Transverse colon (tissue), 4 donors: ENCODE measurements around the gene LY86. TPM values are rescaled to one million over a fixed set of nuclear protein-coding genes. Genes with fewer than 3 reads are reported as not detected.

ENCODE experiments used
- DNase-seq: peaks from one replicate; pipeline ENCODE4 v3.0.0-alpha.2; 2019
- H3K27ac ChIP-seq, 4 donors: fragments of 200-600 bp; sonication (generic); 2 replicates each; pipeline ENCODE4 v1.5.1; 2016 to 2018; ENCODE audit warnings: inconsistent platforms in 4 of 4
- H3K27me3 ChIP-seq: fragments of 200-600 bp; sonication (generic); 2 replicates; pipeline ENCODE4 v1.5.1; 2017; ENCODE audit warnings: inconsistent platforms
- H3K36me3 ChIP-seq, 4 donors: fragments of 200-600 bp; sonication (generic); 2 replicates each; pipeline ENCODE4 v1.5.1; 2017 to 2019; ENCODE audit warnings: inconsistent platforms in 4 of 4
- H3K4me1 ChIP-seq, 4 donors: fragments of 200-600 bp; sonication (generic); 2 replicates each; pipeline ENCODE4 v1.5.1; 2017 to 2020; ENCODE audit warnings: inconsistent platforms in 4 of 4
- H3K4me3 ChIP-seq, 4 donors: fragments of 200-600 bp; sonication (generic); 1 replicate in 1 of 4; 2 replicates in 3 of 4; pipeline versions ENCODE4 v1.5.1 to v1.6.1; 2017 to 2019; ENCODE audit warnings: inconsistent platforms in 4 of 4
- H3K9me3 ChIP-seq, 2 donors: fragments of 200-600 bp; sonication (generic); 2 replicates each; pipeline ENCODE4 v1.5.1; 2017 to 2019; ENCODE audit warnings: inconsistent platforms in 2 of 2
- CTCF ChIP-seq, 5 experiments: fragments of 200-600 bp in 3 of 5; fragments of 450-650 bp in 2 of 5; sonication (generic) in 3 of 5; IDR thresholded peaks; 1 replicate in 2 of 5; 2 replicates in 3 of 5; pipeline ENCODE4 v1.5.1; 2016 to 2017; ENCODE audit warnings: antibody characterized with exemption in 5 of 5, inconsistent platforms in 3 of 5, mild to moderate bottlenecking in 2 of 5, moderate library complexity in 1 of 5
- EP300 ChIP-seq: sonication (generic); formaldehyde crosslinking; IDR thresholded peaks from one replicate; pipeline ENCODE4 v1.6.1; 2017; ENCODE audit warnings: antibody characterized with exemption, low read depth
- POLR2A ChIP-seq: fragments of 450-650 bp; IDR thresholded peaks from one replicate; pipeline ENCODE4 v1.6.1; 2016; ENCODE audit warnings: antibody characterized with exemption, mild to moderate bottlenecking, moderate library complexity
- POLR2AphosphoS5 ChIP-seq, 3 donors: sonication (generic); formaldehyde crosslinking; IDR thresholded peaks; one replicate each; pipeline ENCODE4 v1.6.1; 2016; ENCODE audit warnings: antibody characterized with exemption in 3 of 3
- WGBS, 2 donors: methylation state at CpG; one replicate each; pipeline ENCODE4 v1.1.5; 2018; ENCODE audit warnings: low coverage in 1 of 2; 5-methylcytosine and 5-hydroxymethylcytosine counted together
- in situ Hi-C, 4 donors: fragments of 200-750 bp; cut with MboI; loops; one replicate each; pipeline versions ENCODE4 v1.15.0 to v1.15.1; 2017; ENCODE audit warnings: low sequenced_read_pairs in 3 of 4, low pct_ligation_motif_present in 1 of 4, low pct_unique_long_range_greater_than_20kb in 1 of 4
- intact Hi-C: fragments of 100-400 bp; cut with DNase I; formaldehyde crosslinking; loops from one replicate; pipeline ENCODE4 v1.15.1; 2023; ENCODE audit warnings: low total_unique reads
- total RNA-seq, 4 donors: library from RNA; depleted of rRNA; stranded (reverse); fragments of >200 nt; gene quantifications; one replicate each; pipeline ENCODE4 v1.1.0, GENCODE V29; 2016

The LY86 gene
- 10 to 100 TPM in 1 of 4 donors, not detected in 3; 10.0 TPM for total RNA-seq

GRCh38 chr6:6588064-6588923 is at the start of gene LY86:
LY86 (plus strand) TSS chr6:6588720; CDS start chr6:6588735, 15 bp downstream.
- intact Hi-C loops (no loop called here), in situ Hi-C loops (no loop called here)
- no peak for TF ChIP-seq CTCF (IDR thresholded peaks at IDR 0.05)
- TF ChIP-seq POLR2A = no peak
- TF ChIP-seq EP300 = no peak
- no peak for TF ChIP-seq POLR2AphosphoS5 (IDR thresholded peaks at IDR 0.05)
- Histone ChIP-seq H3K36me3 (no peaks in the 10 kb centered on the region), H3K4me1 (peaks cover 0 to 8% (median 2%) of the 10 kb centered on the region in 4 donors), H3K4me3 (peak within 1 kb of the TSS in 1 of 4 donors; percentile 17), H3K9me3 (no peaks in the 10 kb centered on the region), H3K27ac (peak within 1 kb of the TSS in 3 of 4 donors; percentile 19 to 48 (median 22)), H3K27me3 (no peaks in the 10 kb centered on the region)
- WGBS, 2 donors = 20 to 51% methylated on average over 1 to 14 of the region's 14 CpGs
- DNase-seq = peak; percentile 14

GRCh38 chr6:6539036-6539435 is 49.5 kb upstream of the LY86 start:
- no peak overlapping the region for H3K27ac ChIP-seq
- in situ Hi-C loops = loop anchor here in 3 of 4 donors (25.0 kb wide), 1 partner anchor 477 kb away; no protein-coding TSS in a partner anchor
- H3K4me1 ChIP-seq = no peaks in the 10 kb centered on the region
- H3K9me3 ChIP-seq = no peaks in the 10 kb centered on the region
- TF ChIP-seq POLR2AphosphoS5 (IDR thresholded peaks at IDR 0.05) = no peak
- no peak for TF ChIP-seq POLR2A
- no peak for TF ChIP-seq EP300
- TF ChIP-seq CTCF (IDR thresholded peaks at IDR 0.05) = no peak
- H3K27me3 ChIP-seq = peaks cover 18% of the 10 kb centered on the region
- DNase-seq = no peak
- no peak overlapping the region for H3K4me3 ChIP-seq
- intact Hi-C loops = no loop called here
- H3K36me3 ChIP-seq = no peaks in the 10 kb centered on the region
- 53 to 54% methylated on average over 4 of the region's 4 CpGs for WGBS, 2 donors

GRCh38 chr6:6542357-6542756 is 46.2 kb upstream of the LY86 start:
- H3K36me3 ChIP-seq = no peaks in the 10 kb centered on the region
- H3K27me3 ChIP-seq = peaks cover 43% of the 10 kb centered on the region
- no peaks in the 10 kb centered on the region for H3K9me3 ChIP-seq
- WGBS, 2 donors = 96 to 100% methylated on average over 2 of the region's 2 CpGs
- in situ Hi-C loops (loop anchor here in 3 of 4 donors (25.0 kb wide), 1 partner anchor 480 kb away; no protein-coding TSS in a partner anchor), intact Hi-C loops (no loop called here)
- H3K4me3 ChIP-seq = no peak overlapping the region
- TF ChIP-seq EP300 (no peak), POLR2AphosphoS5 (IDR thresholded peaks at IDR 0.05) (no peak)
- H3K27ac ChIP-seq = no peak overlapping the region
- peaks cover 10 to 12% (median 11%) of the 10 kb centered on the region in 4 donors for H3K4me1 ChIP-seq
- no peak for DNase-seq

- H3K27me3 ChIP-seq = peaks cover 46% of the 10 kb centered on the region
- DNase-seq = no peak
- no peak overlapping the region for H3K4me3 ChIP-seq
- in situ Hi-C loops (loop anchor here in 3 of 4 donors (25.0 kb wide), 1 partner anchor 481 kb away; no protein-coding TSS in a partner anchor), intact Hi-C loops (no loop called here)
- TF ChIP-seq POLR2AphosphoS5 (IDR thresholded peaks at IDR 0.05) = no peak
- no peak for TF ChIP-seq POLR2A
- TF ChIP-seq CTCF (IDR thresholded peaks at IDR 0.05) = no peak
- no peak for TF ChIP-seq EP300
- no peak overlapping the region for H3K27ac ChIP-seq
- peaks cover 10 to 12% (median 11%) of the 10 kb centered on the region in 4 donors for H3K4me1 ChIP-seq
- no peaks in the 10 kb centered on the region for H3K9me3 ChIP-seq
- no peaks in the 10 kb centered on the region for H3K36me3 ChIP-seq
- WGBS, 2 donors = 50 to 81% methylated on average over 1 to 11 of the region's 11 CpGs
These were observed 45.2 kb upstream of the LY86 start for GRCh38 chr6:6543181-6543879.
